GM12865 (cell line): ENCODE data around the gene COL8A1.

Experiments
- DNase-seq: peaks from one replicate; pipeline ENCODE4 v3.0.0; 2010; ENCODE audit warnings: low read depth
- H3K4me3 ChIP-seq: 2 replicates; pipeline ENCODE4 v1.5.1; 2011; ENCODE audit warnings: mild to moderate bottlenecking, low read depth, low read length, control low read depth
- TF ChIP-seq, protein P1 (sequence below): IDR thresholded peaks from 2 replicates; pipeline ENCODE4 v1.5.1; 2011; ENCODE audit warnings: low read length, control low read depth, low read depth, inconsistent platforms; ENCODE audit not compliant: insufficient read depth; ENCODE audit errors: missing control alignments

COL8A1 gene

GRCh38 chr3:99767291-99767690, 128.9 kb downstream of the COL8A1 start:
- H3K4me3 ChIP-seq = no peak overlapping the region
- no peak for DNase-seq
- TF ChIP-seq, protein P1, sequence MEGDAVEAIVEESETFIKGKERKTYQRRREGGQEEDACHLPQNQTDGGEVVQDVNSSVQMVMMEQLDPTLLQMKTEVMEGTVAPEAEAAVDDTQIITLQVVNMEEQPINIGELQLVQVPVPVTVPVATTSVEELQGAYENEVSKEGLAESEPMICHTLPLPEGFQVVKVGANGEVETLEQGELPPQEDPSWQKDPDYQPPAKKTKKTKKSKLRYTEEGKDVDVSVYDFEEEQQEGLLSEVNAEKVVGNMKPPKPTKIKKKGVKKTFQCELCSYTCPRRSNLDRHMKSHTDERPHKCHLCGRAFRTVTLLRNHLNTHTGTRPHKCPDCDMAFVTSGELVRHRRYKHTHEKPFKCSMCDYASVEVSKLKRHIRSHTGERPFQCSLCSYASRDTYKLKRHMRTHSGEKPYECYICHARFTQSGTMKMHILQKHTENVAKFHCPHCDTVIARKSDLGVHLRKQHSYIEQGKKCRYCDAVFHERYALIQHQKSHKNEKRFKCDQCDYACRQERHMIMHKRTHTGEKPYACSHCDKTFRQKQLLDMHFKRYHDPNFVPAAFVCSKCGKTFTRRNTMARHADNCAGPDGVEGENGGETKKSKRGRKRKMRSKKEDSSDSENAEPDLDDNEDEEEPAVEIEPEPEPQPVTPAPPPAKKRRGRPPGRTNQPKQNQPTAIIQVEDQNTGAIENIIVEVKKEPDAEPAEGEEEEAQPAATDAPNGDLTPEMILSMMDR = no peak

DNA sequence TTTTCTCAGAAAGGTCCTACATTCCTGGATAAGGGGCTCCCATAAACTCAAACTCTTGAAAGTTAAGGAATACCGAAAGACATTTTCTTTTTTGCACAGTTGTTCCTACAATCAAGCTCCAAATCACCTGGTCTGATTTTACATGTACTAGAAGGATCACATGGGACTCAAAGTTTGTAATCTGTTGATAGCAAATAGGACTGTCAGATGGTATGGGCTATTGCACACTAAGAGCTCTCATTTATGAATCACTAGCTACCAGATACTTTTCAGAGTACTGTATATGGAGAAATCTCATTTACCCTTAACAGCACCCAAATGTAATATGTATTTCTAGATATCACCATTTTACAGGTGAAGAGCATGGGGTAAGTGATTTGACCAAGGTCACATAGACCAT, 129.7 kb downstream of the COL8A1 start:
- no peak overlapping the region for H3K4me3 ChIP-seq
- no peak for DNase-seq
- TF ChIP-seq, protein P1 = no peak

DNA sequence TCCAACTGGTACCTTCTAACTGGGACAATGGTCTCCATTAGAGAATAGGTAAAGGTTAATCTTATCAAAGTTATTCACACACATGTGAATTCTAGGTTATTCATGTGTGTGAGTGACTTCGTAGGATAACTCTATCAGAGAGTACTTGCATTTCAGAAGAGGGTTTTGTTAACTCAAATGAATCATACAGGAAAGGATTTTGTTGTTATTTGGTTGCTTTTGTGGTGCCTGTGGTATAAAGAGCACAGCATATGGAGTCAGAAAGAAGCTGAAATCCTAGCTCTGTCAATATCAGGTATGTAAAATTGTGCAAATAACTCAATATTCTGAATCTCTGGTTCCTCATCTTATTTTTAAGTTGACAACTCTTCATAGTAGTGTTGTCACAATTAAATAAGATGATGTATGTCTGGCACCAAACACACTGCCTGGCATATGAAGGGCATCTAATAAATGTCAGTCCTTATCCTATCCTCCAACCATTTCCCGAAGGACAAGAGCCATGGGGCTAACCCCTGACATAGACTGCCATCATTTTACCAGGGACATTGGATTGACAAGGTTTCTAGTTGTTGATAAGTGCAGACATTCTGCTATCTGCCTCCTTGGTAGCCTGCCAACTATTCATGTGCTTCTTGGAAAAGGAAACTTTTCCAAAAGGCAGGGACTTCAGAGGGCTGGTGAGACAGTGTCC, 130.6 kb downstream of the COL8A1 start:
- TF ChIP-seq, protein P1 = no peak
- no peak for DNase-seq
- H3K4me3 ChIP-seq = no peak overlapping the region

- no peak for DNase-seq
- TF ChIP-seq, protein P1 = no peak
- no peak overlapping the region for H3K4me3 ChIP-seq
Measured at GRCh38 chr3:99772171-99772570, 133.8 kb downstream of the COL8A1 start.

DNA sequence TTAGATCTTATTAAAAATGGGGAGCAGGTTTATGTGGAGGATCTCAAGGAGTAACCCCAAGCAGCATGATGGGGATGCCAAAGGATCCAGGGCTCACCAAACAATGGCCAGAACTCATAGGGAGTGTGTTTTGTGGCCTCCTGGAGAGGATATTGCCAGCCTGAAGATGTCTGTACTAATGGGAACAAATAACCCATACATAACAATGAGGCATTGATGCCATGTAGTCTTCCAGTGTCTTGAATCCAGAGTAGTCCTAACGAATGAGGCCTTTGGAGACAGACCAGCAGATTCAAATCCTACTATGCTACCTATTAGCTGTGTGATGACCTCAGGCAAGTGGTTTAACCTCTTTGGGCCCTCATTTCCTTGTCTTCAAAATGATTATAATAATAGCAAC, 134.3 kb downstream of the COL8A1 start:
- TF ChIP-seq, protein P1 = no peak
- H3K4me3 ChIP-seq = no peak overlapping the region
- DNase-seq = no peak

- no peak overlapping the region for H3K4me3 ChIP-seq
- DNase-seq = peak; percentile 73
- TF ChIP-seq, protein P1 = no peak
Measured at GRCh38 chr3:99774467-99774866, 136.1 kb downstream of the COL8A1 start.
